ENCODE data around the gene FAM3A. TPM values are rescaled to one million over a fixed set of nuclear protein-coding genes. Genes with fewer than 3 reads are reported as not detected.

FAM3A gene
- total RNA-seq, 1 donor from 2014 or later = 4.5 TPM

- DNase-seq (ENCODE audit: low spot score) = no peak
- H3K36me3 Mint-ChIP-seq = peaks cover 7% of the 10 kb centered on the region
- Histone ChIP-seq H3K9me3 (ENCODE audit: low read depth) (no peaks in the 10 kb centered on the region), H3K4me2 (no peak overlapping the region), H3K9ac (no peak overlapping the region), H4K20me1 (ENCODE audit: low read depth) (no peaks in the 10 kb centered on the region), H2AFZ (replicated peaks) (no peak overlapping the region), H3K4me3 (no peak overlapping the region), H3K4me1 (no peaks in the 10 kb centered on the region), H3K36me3 (no peaks in the 10 kb centered on the region), H3K79me2 (ENCODE audit: low read depth) (no peaks in the 10 kb centered on the region), H3F3A (ENCODE audit: low read depth) (no peaks in the 10 kb centered on the region), H3K27ac (no peak overlapping the region), H3K27me3 (no peaks in the 10 kb centered on the region)
- H3K9me3 Mint-ChIP-seq = peaks cover 14% of the 10 kb centered on the region
- TF ChIP-seq CTCF (IDR thresholded peaks at IDR 0.05) = no peak
- TF ChIP-seq EZH2 (IDR thresholded peaks at IDR 0.05) = no peak
- TF ChIP-seq EZH2phosphoT487 (IDR thresholded peaks at IDR 0.05) = no peak
- H3K4me1 Mint-ChIP-seq = no peaks in the 10 kb centered on the region
- peaks cover 3% of the 10 kb centered on the region for H3K27me3 Mint-ChIP-seq (ENCODE audit: insufficient read depth, low read depth)
- H3K27ac Mint-ChIP-seq = no peak overlapping the region
- no peak overlapping the region for H3K4me3 Mint-ChIP-seq
Observed at GRCh38 chrX:154466036-154466435, 50.0 kb downstream of the FAM3A start.

- Mint-ChIP-seq H3K36me3 (peaks cover 8% of the 10 kb centered on the region), H3K27ac (no peak overlapping the region), H3K9me3 (peaks cover 15% of the 10 kb centered on the region), H3K27me3 (ENCODE audit: insufficient read depth, low read depth) (peaks cover 7% of the 10 kb centered on the region), H3K4me3 (no peak overlapping the region), H3K4me1 (no peaks in the 10 kb centered on the region)
- Histone ChIP-seq H2AFZ (replicated peaks) (no peak overlapping the region), H3K4me1 (no peaks in the 10 kb centered on the region), H3K79me2 (ENCODE audit: low read depth) (no peaks in the 10 kb centered on the region), H3K4me3 (no peak overlapping the region), H4K20me1 (ENCODE audit: low read depth) (no peaks in the 10 kb centered on the region), H3K27ac (no peak overlapping the region), H3F3A (ENCODE audit: low read depth) (no peaks in the 10 kb centered on the region), H3K4me2 (no peak overlapping the region), H3K9me3 (ENCODE audit: low read depth) (no peaks in the 10 kb centered on the region), H3K9ac (no peak overlapping the region), H3K27me3 (no peaks in the 10 kb centered on the region), H3K36me3 (no peaks in the 10 kb centered on the region)
- TF ChIP-seq EZH2 (IDR thresholded peaks at IDR 0.05) = no peak
- no peak for TF ChIP-seq CTCF (IDR thresholded peaks at IDR 0.05)
- no peak for TF ChIP-seq EZH2phosphoT487 (IDR thresholded peaks at IDR 0.05)
- no peak for DNase-seq (ENCODE audit: low spot score)
Observed at GRCh38 chrX:154465601-154466000, 50.4 kb downstream of the FAM3A start.

- peaks cover 17% of the 10 kb centered on the region for H3K9me3 Mint-ChIP-seq
- Histone ChIP-seq H3K27me3 (no peaks in the 10 kb centered on the region), H3F3A (ENCODE audit: low read depth) (no peaks in the 10 kb centered on the region), H4K20me1 (ENCODE audit: low read depth) (peaks cover 2% of the 10 kb centered on the region), H2AFZ (replicated peaks) (no peak overlapping the region), H3K36me3 (no peaks in the 10 kb centered on the region), H3K79me2 (ENCODE audit: low read depth) (no peaks in the 10 kb centered on the region), H3K27ac (no peak overlapping the region), H3K4me1 (no peaks in the 10 kb centered on the region), H3K4me3 (no peak overlapping the region), H3K4me2 (no peak overlapping the region), H3K9ac (no peak overlapping the region), H3K9me3 (ENCODE audit: low read depth) (no peaks in the 10 kb centered on the region)
- no peak overlapping the region for H3K27ac Mint-ChIP-seq
- H3K4me3 Mint-ChIP-seq = no peak overlapping the region
- peaks cover 8% of the 10 kb centered on the region for H3K36me3 Mint-ChIP-seq
- DNase-seq (ENCODE audit: low spot score) = no peak
- H3K27me3 Mint-ChIP-seq (ENCODE audit: insufficient read depth, low read depth) = peaks cover 7% of the 10 kb centered on the region
- H3K4me1 Mint-ChIP-seq = no peaks in the 10 kb centered on the region
- TF ChIP-seq CTCF (IDR thresholded peaks at IDR 0.05) (no peak), EZH2phosphoT487 (IDR thresholded peaks at IDR 0.05) (no peak), EZH2 (IDR thresholded peaks at IDR 0.05) (no peak)
Observed at GRCh38 chrX:154464806-154465365, 51.1 kb downstream of the FAM3A start.

Measured in neural progenitor cell (in vitro differentiated cells).